OCI-LY3 (cell line): ENCODE data around the gene MAGI1.

ENCODE experiments used
- H2AFZ ChIP-seq: fragments of 200-600, 300-600 bp; shearing (Covaris generic); 2 replicates; pipeline ENCODE4 v1.6.0; 2014; ENCODE audit warnings: antibody characterized with exemption, low read depth, low read length
- H3K27ac ChIP-seq: fragments of 200-600, 300-600 bp; sonication (generic); 2 replicates; pipeline ENCODE4 v1.5.1; 2014; ENCODE audit warnings: mild to moderate bottlenecking, low read length, moderate library complexity, mixed read lengths
- H3K27me3 ChIP-seq: fragments of 200-600, 300-600 bp; sonication (generic); 2 replicates; pipeline ENCODE4 v1.6.1; 2014; ENCODE audit warnings: low read depth, low read length, mixed read lengths
- H3K36me3 ChIP-seq: fragments of 200-600, 300-600 bp; sonication (generic); replicated peaks from 2 replicates; pipeline ENCODE3; 2014; ENCODE audit warnings: low read depth, low read length, mixed read lengths
- H3K4me1 ChIP-seq: fragments of 300-600, 200-600 bp; sonication (generic); 2 replicates; pipeline ENCODE4 v1.6.1; 2014; ENCODE audit warnings: low read length, mixed read lengths
- H3K4me2 ChIP-seq: fragments of 200-600, 300-600 bp; sonication (generic); 2 replicates; pipeline ENCODE4 v1.6.1; 2014; ENCODE audit warnings: low read length, mixed read lengths
- H3K4me3 ChIP-seq: fragments of 300-600, 200-600 bp; sonication (generic); 2 replicates; pipeline ENCODE4 v1.5.1; 2014; ENCODE audit warnings: antibody characterized with exemption, mild to moderate bottlenecking, low read length, moderate library complexity
- H3K79me2 ChIP-seq: fragments of 300-600, 200-600 bp; shearing (Covaris generic); 2 replicates; pipeline ENCODE4 v1.6.1; 2014; ENCODE audit warnings: mild to moderate bottlenecking, low read length, mixed read lengths
- H3K9ac ChIP-seq: fragments of 300-600, 200-600 bp; shearing (Covaris generic); 2 replicates; pipeline ENCODE4 v1.6.0; 2014; ENCODE audit warnings: mild to moderate bottlenecking, low read length, moderate library complexity
- H3K9me3 ChIP-seq: fragments of 200-600, 300-600 bp; shearing (Covaris generic); 2 replicates; pipeline ENCODE4 v1.6.1; 2014; ENCODE audit warnings: low read length, mixed read lengths; ENCODE audit not compliant: insufficient read depth
- H4K20me1 ChIP-seq: fragments of 200-600, 300-600 bp; sonication (generic); 2 replicates; pipeline ENCODE4 v1.6.1; 2016; ENCODE audit warnings: low read length, mixed read lengths; ENCODE audit not compliant: insufficient read depth
- CTCF ChIP-seq: fragments of 200-600, 300-600 bp; sonication (generic); IDR thresholded peaks from 2 replicates; pipeline ENCODE4 v1.5.1; 2014; ENCODE audit warnings: antibody characterized with exemption, low read length, low read depth
- EZH2phosphoT487 ChIP-seq: fragments of 200-600 bp; shearing (Covaris generic); IDR thresholded peaks from 2 replicates; pipeline ENCODE4 v1.6.1; 2018; ENCODE audit warnings: antibody characterized with exemption, mixed run types, low read depth

The MAGI1 gene

GRCh38 chr3:65401359-65402305, 637.1 kb downstream of the MAGI1 start:
- H3K36me3 ChIP-seq, result no peaks in the 10 kb centered on the region
- no peak overlapping the region for H3K4me3 ChIP-seq
- no peaks in the 10 kb centered on the region for H4K20me1 ChIP-seq
- peaks cover 31% of the 10 kb centered on the region for H3K27me3 ChIP-seq
- no peaks in the 10 kb centered on the region for H3K9me3 ChIP-seq
- TF ChIP-seq CTCF (no peak), EZH2phosphoT487 (no peak)
- no peak overlapping the region for H3K4me2 ChIP-seq
- no peaks in the 10 kb centered on the region for H3K4me1 ChIP-seq
- H3K79me2 ChIP-seq, result no peaks in the 10 kb centered on the region
- H3K9ac ChIP-seq, result no peak overlapping the region
- H3K27ac ChIP-seq, result no peak overlapping the region
- H2AFZ ChIP-seq, result no peak overlapping the region

DNA sequence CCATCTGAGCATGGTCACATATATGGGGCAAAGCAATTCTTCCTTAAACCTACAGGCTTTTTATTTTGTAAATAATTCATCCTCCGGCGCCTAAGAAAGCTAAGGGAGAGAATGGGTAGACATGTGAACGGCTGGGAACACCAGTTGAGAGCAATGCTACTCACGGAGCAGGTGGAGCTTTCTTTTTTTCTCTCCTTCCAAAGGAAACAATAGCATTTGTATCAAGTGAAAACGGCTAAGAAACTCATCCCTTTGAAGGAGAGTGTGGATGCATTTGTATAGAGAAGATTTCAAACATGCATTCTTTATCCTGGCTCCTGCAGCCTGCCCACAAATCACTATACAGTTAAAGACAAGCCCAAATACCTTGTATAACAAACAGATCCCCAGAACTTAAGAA, 637.8 kb downstream of the MAGI1 start:
- TF ChIP-seq EZH2phosphoT487 (no peak), CTCF (no peak)
- no peaks in the 10 kb centered on the region for H3K36me3 ChIP-seq
- H3K79me2 ChIP-seq, result no peaks in the 10 kb centered on the region
- no peaks in the 10 kb centered on the region for H4K20me1 ChIP-seq
- no peak overlapping the region for H3K9ac ChIP-seq
- H3K4me1 ChIP-seq, result no peaks in the 10 kb centered on the region
- no peak overlapping the region for H3K4me3 ChIP-seq
- peaks cover 31% of the 10 kb centered on the region for H3K27me3 ChIP-seq
- no peak overlapping the region for H3K27ac ChIP-seq
- H3K9me3 ChIP-seq, result no peaks in the 10 kb centered on the region
- H2AFZ ChIP-seq, result no peak overlapping the region
- H3K4me2 ChIP-seq, result no peak overlapping the region

GRCh38 chr3:65398953-65399352, 639.8 kb downstream of the MAGI1 start:
- no peak for TF ChIP-seq EZH2phosphoT487
- no peak for TF ChIP-seq CTCF
- Histone ChIP-seq H3K27ac (no peak overlapping the region), H3K4me1 (no peaks in the 10 kb centered on the region), H3K79me2 (no peaks in the 10 kb centered on the region), H4K20me1 (no peaks in the 10 kb centered on the region), H3K9ac (no peak overlapping the region), H3K9me3 (no peaks in the 10 kb centered on the region), H2AFZ (no peak overlapping the region), H3K36me3 (no peaks in the 10 kb centered on the region), H3K4me2 (no peak overlapping the region), H3K27me3 (peaks cover 34% of the 10 kb centered on the region), H3K4me3 (no peak overlapping the region)

GRCh38 chr3:65396078-65396477, 642.6 kb downstream of the MAGI1 start:
- Histone ChIP-seq H2AFZ (no peak overlapping the region), H4K20me1 (no peaks in the 10 kb centered on the region), H3K4me2 (no peak overlapping the region), H3K79me2 (no peaks in the 10 kb centered on the region), H3K4me1 (no peaks in the 10 kb centered on the region), H3K9me3 (no peaks in the 10 kb centered on the region), H3K36me3 (no peaks in the 10 kb centered on the region), H3K9ac (no peak overlapping the region), H3K4me3 (no peak overlapping the region), H3K27ac (no peak overlapping the region), H3K27me3 (peaks cover 45% of the 10 kb centered on the region)
- TF ChIP-seq CTCF, result no peak
- TF ChIP-seq EZH2phosphoT487, result no peak
